C1 segment of cervical spinal cord (tissue), 14 donors: ENCODE results near the gene NHLH1.

ENCODE experiments used
- DNase-seq, 14 donors: peaks; one replicate each; lab custom pipeline; 2025; lab: John Stamatoyannopoulos, UW

Gene NHLH1

DNA sequence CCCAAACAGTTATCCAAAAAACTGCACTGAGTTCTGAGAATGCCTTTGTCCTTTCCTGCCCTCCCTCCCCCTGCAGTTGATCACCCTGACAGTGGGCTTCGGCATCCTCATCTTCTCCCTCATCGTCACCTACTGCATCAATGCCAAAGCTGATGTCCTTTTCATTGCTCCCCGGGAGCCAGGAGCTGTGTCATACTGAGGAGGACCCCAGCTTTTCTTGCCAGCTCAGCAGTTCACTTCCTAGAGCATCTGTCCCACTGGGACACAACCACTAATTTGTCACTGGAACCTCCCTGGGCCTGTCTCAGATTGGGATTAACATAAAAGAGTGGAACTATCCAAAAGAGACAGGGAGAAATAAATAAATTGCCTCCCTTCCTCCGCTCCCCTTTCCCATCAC, 8.8 kb upstream of the NHLH1 start:
- no peak for DNase-seq

DNA sequence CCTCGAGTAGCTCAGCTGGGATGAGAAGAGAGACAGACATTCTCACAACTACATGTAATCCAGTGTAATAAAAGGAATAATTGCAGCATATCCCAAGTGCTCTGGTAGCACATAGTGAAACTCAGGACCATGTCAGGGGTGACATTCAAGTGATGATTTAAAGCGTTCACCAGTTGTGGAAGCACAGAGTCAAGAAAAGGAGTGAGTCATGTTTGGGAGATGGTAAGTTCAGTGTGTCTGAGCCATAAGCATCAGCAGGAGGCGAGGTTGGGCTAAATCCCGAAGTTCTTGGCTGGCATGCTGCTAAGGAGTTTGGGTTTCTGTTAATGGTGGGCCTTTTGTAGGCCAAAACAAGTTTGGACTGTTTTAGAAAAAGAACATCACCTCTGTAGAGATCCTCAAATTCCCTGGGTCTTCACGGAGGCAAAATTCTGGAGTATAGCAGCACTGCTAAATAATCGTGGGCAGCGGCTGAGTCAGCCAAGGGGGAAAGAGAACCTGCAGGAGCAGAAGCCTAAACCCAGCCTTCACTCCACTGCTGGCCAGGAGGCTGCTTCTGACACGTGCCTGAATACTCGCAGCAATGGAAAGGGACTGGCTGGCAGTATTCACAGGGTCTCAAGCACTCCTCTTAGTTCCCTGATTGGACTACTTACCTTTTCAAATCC, 7.2 kb upstream of the NHLH1 start:
- DNase-seq: no peak

DNA sequence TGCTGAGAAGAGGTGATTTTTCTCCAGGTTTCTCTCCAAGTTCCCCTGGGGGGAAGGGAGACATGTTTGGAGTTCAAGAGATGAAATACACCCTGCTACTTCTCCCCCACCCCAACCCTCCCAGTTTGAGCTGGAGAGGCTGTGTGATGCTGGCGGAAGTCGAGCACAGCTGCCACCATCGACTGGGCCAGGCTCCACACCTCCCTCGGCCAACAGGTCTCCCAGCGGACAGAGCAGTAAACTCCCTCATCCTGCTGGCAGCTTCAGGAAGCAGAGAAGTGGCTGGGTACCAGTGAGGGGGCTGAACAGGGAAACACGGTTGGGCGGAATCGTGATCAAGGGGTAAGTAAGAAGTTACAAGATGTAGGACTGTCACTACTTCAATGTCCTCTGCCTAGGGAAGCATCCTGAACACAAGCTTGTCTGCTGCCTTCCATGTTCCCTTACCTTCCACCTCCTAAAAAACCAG, 6.6 kb upstream of the NHLH1 start:
- no peak for DNase-seq

DNA sequence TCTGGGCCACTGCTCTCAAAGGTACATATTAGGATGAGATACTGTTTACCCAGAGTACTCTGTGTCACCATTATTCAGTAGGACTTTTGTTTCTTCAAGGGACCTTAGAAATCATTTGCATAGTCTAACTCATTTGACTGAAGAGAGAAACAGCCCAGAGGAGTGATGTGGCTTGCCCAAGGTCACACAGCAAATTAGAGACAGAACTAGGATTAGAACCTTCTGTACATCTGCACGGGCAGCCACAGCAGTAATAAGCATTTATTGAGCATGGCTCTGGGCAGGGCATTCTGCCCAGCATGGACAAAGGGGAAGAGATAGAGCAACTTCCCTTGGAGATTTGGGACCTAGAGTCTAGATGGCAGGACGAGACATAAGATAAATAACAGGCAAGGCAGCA, 5.7 kb upstream of the NHLH1 start:
- DNase-seq: no peak

DNA sequence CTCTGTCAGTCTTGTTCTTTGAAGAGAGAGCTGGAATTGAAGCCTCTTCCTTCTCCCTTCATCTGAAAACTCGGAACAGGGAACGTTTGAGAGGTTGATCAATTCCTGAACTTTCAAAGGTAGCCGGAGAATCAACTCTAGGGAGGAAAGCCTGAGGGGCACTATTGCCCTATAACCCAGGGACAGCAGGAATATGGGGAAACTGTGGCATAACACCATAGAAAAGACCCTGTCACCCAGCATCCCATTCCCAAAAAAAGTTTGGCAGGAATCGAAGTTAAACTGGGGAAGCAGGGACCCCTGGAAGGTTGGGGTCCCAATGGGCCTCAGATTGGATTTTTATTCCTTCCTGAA, 5.1 kb upstream of the NHLH1 start:
- no peak for DNase-seq

DNA sequence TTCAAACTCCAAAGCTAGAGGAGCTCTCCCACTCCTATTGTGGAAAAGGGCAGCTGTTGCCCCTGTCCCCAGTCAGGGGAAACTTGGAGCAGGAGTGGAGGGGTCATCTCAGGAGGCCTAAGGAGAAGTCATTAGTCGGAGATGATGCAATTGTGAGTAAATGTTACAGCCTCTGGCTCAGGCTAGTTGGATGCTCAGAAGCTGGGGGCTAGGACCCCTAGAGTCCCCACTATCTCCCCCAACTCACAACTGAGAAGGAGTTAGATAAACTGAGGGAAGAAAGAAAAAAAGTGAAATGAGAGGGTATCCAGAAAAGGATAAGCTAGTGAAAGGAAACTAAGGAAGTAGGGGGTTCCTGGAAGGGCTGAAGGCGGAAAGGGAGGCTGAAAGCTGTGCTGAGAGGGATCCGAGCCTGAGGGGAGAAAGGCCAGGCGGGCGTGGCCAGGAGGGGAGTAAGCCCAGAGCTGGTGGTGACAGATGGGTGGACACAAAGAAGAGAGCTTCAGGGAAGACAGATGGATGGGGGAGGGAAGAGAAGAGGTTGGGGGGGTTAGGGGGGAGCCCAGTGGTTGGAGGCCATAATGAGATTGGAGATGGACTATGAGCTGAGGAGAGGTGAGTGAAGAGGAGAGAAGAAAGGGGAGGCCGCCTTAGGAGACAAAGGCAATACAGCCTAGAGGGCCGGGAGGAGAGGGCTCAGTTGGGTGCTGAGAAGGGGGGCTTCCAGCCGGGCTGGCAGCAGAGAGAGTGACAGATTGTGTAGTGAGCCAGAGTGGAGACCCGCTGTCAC, 4.5 kb upstream of the NHLH1 start:
- DNase-seq: no peak

DNA sequence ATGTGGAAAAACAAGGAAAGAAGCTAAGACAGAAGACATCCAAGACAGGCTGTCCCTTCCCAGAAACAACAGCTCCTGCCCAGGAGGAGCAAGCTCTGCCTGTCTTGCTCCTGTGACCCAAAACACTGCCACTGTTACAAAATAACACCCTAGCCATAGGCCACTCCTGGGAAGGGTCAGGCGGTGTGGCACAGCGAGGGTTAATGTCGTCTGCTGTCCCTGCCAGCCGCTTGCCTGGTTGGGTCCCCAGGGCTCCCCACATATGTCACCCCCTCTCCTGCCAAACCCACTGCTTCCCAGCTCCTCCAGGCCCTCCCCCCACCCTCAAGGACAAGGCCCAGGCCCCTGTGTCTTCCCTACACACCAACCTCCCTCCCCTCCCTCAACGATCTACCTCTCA, 3.9 kb upstream of the NHLH1 start:
- peak in 1 of 14 donors; percentile 60 for DNase-seq

DNA sequence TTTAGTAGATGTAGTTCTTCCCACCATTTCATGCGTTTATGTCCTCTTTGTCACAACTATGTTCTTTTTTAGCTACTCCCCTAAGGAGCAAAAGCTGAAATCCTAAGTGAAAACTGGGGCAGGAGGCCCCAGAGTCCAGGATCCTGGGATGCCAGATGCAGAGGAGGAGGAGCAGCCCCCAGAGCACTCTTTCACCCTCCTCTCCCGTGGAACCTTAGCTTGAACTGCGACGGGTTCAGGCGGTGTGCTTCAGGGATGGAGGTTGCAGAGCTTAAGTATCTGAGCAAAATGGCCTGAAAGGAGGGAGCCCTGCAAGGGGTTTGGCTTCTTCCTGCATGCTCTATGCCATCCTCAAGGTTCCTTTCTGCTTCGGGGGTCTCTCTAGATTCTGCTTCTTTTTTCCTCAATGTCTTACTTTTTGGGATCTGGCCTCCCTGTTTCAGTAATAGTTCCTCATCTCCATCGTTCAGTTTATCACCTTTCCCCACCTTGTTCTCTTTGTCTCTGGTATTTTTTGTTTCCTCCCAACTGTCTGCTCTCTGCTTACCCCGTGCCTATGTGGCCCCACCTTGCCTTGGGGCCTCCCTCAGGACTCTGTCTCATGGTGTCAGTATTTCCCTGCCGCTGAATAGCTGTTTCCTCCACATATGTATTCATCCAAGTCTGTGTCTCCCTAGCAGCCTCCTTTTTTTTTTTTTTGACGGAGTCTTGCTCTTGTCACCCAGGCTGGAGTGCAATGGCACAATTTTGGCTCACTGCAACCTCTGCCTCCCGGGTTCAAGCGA, 2.7 kb upstream of the NHLH1 start:
- no peak for DNase-seq

DNA sequence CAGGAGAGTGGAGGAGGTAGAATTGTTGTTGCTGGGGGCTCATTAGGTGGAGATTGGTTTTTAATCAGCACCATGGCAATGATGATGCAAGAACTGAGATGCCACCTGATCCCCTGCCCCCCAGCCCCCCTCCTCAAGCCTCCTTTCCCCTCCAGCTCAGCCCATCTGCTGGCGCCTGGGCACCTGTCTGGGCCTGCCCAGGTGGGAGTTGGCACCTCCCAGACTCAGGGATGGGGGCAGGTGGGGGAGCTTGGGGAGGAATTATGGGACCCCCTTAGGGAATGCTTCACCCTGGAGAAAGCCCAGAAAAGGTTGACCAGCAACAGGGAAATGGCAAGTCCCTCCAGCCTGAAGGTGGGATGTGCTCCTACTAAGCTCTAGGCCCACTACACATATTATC, 1.5 kb upstream of the NHLH1 start:
- DNase-seq: no peak

DNA sequence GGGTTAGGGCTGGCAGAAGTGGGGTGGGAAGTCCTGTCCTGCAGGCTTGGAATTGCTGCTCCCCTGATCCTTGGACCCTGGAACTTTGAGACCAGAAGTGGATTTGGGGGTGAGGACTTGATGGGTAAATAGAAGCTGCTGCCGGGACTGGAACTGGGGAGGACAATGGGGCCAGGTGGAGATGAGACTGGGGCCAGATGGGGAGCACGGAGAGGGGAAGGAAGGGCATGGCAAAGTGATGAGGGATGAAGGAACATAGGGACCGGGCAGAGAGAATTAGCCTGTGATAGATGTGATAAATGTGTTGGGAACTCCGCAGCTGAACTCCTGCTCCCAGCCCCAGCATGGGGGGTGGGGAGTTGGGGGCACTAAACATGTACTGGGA, 637 bp downstream of the NHLH1 start:
- no peak for DNase-seq

DNA sequence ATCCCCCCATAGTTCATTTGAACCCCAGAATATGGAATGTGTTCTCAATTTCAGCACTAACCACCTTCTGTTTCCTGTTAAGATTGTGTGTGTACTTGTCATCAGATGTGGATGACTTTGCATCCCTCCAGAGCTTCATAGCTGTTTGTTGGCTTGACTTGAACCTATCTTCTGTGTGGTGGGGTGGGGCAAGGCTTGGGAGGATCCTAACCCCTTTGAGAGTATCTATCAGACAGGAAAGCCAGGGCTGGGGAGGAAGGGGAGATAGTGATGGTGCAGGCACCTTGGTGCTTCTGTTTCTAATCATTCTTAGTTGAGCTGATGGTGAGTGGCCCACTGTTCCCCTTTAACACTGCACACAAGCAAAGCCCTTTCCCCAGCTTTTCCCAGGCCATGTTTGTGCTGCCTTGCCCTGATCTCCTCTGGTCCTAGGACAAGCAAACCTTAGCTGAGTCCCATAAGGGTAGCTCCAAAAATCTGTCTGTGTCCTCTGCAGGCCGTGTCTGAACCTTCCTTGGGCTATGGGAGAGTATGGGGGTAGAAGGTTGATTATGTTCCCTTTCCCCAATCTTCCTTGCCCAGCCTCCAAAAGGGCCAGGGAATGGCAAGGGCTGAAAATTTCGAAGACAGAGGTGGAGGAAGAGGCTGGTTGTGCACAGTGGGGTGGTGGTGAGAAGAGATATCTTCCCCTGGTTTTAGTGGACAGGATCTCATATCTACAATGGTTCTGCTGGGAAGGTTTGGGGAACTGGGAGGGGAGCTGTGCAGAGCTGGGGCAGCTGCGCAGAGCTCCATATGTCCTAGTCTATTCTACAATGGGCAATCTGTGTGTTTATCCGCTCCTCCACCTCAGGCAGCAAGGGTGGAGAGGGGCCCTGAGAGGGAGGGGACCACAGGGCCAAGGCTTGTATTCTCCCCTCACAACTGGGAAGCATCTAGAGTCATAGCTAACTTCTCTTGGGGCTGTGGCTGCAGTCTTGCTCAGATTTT, 1.4 kb downstream of the NHLH1 start:
- no peak for DNase-seq

DNA sequence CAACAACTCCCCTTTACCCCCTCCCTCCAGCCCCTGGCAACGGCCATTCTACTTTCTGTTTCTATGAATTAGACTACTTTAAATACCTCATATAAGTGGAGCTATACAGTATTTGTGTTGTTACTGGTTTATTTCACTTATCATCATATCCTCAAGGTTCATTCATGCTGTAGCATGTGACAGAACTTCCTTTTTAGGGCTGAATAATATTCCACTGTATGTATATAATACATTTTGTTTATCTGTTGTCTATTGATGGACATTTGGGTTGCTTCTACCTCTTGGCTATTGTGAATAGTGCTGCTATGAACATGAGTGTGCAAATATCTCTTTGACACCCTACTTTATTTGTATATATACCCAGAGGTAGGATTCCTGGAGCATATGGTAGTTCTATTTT, 2.2 kb downstream of the NHLH1 start:
- no peak for DNase-seq

DNA sequence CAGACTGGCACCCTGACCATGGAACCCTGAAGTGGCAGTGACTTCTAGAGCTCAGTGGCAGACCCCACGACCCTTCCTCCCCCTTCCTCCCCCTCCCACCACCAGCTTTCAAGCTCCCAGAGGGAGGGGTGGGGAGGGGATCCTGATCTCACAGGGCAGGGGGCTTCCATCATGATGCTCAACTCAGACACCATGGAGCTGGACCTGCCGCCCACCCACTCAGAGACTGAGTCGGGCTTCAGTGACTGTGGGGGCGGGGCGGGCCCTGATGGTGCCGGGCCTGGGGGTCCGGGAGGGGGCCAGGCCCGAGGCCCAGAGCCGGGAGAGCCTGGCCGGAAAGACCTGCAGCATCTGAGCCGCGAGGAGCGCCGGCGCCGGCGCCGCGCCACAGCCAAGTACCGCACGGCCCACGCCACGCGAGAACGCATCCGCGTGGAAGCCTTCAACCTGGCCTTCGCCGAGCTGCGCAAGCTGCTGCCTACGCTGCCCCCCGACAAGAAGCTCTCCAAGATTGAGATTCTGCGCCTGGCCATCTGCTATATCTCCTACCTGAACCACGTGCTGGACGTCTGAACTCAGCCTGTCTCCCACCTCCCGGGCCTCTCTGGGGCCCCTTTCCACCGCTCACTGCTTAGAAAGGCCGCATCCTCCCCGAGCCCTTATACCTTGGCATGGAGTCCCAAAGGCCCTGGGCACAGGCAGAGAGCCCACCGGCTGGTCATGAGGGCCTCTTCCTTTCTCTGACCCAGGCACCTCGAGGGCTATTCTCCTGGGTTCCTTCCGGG, 3.9 kb downstream of the NHLH1 start:
- no peak for DNase-seq

DNA sequence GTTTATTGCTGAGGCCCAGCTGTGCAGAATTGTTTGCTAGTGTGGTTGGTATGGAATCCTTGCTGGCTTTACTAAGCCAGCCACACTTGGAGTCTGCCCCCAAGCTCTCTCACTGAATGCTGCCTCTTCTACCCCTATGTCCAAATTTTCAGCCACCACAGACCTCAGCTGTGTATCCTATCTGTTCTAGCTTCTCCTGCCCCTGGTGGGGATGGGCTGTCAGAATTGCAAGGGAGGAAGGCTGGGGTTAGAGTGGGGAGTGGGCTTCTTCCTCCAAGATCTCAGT, 4.4 kb downstream of the NHLH1 start:
- no peak for DNase-seq

DNA sequence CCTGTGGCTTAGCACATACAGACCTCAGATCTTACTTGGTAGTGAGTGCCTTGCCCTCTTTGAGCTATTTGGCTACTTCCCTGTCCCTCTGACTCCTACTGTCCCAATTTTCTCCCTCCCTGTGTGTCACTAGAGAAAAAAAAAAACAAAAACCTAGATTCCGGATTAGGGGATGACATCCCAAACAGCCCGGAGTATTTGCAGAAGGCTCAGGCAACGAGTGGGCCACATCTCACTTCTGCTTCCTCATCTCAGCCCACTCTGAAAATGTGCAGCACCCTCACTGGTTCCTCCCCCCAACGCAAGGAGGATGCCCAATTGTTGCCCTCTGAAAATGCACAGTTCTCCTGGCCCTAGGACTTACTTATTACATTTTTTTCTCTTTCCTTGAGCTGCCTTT, 4.9 kb downstream of the NHLH1 start:
- DNase-seq: peak in 2 of 14 donors; percentile 6 to 14

DNA sequence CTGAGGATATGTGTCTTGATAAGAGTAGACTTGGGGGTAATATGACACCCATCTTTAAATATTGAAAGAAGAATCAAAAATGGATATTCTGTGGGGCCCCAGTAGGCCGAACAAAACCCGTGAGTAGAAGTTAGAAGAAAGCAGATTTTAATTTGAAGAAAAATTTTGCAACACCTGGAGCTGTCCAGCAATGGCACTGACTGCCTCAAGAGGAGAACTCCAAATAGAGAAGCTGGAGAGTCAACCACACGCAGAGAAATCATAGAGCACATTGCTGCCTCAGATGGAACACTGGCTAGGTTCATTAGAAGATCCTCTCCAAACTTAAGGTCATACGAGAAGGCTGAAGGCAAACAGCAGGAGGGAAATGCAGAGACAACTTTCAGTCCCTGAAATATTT, 6.8 kb downstream of the NHLH1 start:
- no peak for DNase-seq

DNA sequence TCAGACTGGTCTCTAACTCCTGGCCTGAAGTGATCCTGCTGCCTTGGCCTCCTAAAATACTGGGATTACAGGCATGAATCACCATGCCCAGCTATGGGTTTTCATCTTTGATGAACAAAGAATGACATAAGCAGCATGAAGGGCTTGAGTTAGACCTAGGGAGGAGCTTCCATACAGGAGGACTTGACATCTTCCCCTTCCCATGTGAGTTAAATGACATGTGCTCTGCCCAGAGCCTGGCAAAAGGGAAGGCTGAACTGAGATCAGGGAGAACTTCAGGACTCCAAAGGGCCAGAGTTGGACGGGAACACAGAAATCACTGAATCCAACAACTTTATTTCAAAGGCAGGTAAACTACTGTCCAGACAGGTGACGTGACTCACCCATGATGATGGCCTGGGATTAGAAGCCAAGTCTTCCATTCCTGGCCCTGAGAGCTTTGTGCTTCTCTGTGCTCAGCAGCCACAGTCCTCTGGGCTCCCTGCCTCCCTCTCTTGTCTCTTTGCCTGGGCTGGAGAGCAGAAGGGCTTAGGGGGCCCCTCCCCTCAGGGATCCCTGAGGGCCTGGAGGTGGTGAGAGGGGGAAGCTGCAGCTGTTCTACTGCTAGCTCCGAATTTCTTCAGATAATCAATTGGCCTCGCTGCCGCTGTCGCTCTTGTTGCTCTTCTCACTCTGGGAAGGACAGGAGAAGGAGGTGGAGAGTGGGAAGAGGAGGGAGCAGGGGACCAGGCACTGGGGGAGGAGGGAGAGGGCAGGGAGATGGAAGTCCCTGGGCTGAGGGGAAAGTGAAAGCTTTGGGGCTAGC, 7.6 kb downstream of the NHLH1 start:
- DNase-seq: peak in 3 of 14 donors; percentile 22 to 59 (median 35)

DNA sequence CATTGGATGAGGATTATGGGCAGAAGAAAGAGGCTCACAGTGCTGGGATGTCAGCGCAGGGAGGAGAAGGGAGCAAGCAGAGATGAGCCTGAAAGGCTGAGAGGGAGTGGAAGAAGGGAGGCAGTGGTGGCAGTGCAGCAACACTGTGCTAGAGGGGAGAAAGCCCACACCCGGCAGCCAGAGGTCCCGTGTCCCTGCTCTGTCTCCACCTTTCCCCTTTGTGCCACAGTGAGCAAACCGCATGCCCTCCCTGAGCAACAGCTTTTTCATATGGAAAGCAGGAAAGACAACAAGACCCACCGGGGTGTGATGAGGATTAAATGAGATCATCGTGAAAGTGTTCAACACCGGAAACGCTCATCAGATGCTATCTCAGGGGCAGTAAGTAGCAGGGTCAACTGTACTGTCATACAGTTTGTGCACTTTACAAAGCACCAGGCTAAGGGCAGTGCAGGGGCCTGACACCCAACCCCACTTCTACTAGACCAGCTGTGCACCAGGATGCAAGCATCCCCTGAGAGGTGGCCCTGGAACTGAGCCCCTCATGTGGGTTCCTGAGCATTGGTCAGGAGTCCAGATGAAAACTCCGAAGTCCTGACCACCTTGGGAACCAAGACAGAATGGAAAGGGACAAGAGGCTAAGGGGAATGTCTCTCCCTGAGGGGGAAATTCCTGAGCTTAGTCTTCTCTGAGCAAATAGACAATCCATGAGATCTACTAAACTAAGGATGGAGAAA, 9.1 kb downstream of the NHLH1 start:
- DNase-seq: peak in 9 of 14 donors; percentile 39 to 76 (median 64)

DNA sequence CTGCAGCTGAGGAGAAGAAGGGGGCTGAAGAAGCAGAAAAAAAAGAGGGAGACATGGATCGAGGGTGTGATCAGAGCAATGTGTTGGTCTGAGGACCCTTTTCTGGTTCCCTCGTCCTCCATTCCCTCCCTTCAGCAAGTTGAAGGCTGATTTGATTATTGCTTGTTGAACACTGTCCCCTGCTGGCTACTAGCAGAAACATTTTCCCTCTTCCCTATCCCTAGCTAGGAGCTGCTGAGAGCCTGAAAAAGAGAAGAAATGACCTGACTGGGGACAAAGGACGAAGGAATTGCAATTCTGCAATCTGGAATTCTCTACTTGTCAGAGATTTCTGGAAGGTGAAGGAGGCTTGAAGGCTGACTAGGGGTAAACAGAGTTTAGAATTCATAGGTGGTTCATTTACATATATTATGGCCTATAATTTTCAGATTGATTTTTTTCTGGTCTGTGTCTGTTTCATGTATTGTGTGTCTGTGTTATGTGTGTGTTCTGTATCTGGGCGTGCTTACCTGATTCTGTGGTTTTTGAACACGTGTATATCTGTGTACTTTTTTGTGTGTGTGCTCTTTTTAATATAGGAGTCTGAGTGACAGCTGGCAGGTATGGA, 9.8 kb downstream of the NHLH1 start:
- DNase-seq: peak in 9 of 14 donors; percentile 11 to 70 (median 34)
